ENCODE data around the gene MMP11. TPM values are rescaled to one million over a fixed set of nuclear protein-coding genes. Genes with fewer than 3 reads are reported as not detected.

The MMP11 gene
- total and polyA plus RNA-seq, 2 of the 4 experiments (the other 2 are of a cell fraction) = 2.2 to 6.0 TPM

- WGBS, 2 experiments (ENCODE audit: extremely low coverage in 2 of 2, insufficient read length in 1 of 2) = 82% methylated on average over 2 of the region's 4 CpGs; no CpG with 5 or more reads in 1 of the 2 experiments
Measured at GRCh38 chr22:23789638-23790037, 17.0 kb downstream of the MMP11 start.

More at GRCh38 chr22:23789638-23790037, 17.0 kb downstream of the MMP11 start:
- ATAC-seq (ENCODE audit: low read depth) = no peak
- no peak overlapping the region for H3K18ac ChIP-seq (ENCODE audit: low read depth, low read length)
- H3K56ac ChIP-seq (ENCODE audit: extremely low read depth, insufficient read depth, low read length) = no peak overlapping the region
- ChIA-PET CTCF (interaction anchor here (1.4 kb wide), 1 partner anchor 15 kb away, joined by 4 read pairs; no protein-coding TSS in a partner anchor), POLR2A (ENCODE audit: unreplicated experiment) (interaction anchor here (0.6 kb wide), 1 partner anchor 389 kb away, joined by 3 read pairs; no protein-coding TSS in a partner anchor)
- peaks cover 62% of the 10 kb centered on the region for H4K20me1 ChIP-seq (ENCODE audit: insufficient read depth, low read length)
- no peak overlapping the region for H2AK5ac ChIP-seq (ENCODE audit: low read depth, low read length)
- no peaks in the 10 kb centered on the region for H3K27me3 ChIP-seq (ENCODE audit: control insufficient read depth, insufficient read depth, low read length)
- H4K5ac ChIP-seq (ENCODE audit: low read depth, low read length) = no peak overlapping the region
- intact Hi-C loops (cut with micrococcal nuclease) (no loop called here), in situ Hi-C loops (cut with MboI; ENCODE audit: low sequenced_read_pairs) (no loop called here), dilution Hi-C loops (cut with HindIII; ENCODE audit: low sequenced_read_pairs, unreplicated experiment) (no loop called here)
- peaks cover 44 to 63% of the 10 kb centered on the region in 2 experiments for H3K79me1 ChIP-seq (ENCODE audit: low read depth in 1 of 2, low read length in 2 of 2)
- H2BK5ac ChIP-seq (ENCODE audit: low read depth, low read length, poor library complexity, severe bottlenecking) = no peak overlapping the region
- no peak overlapping the region for H2BK120ac ChIP-seq (ENCODE audit: low read depth, low read length)
- no peak overlapping the region for H2BK15ac ChIP-seq (ENCODE audit: low read depth, low read length)
- H3K27ac ChIP-seq (ENCODE audit: insufficient read depth, low read length) = no peak overlapping the region
- no peak overlapping the region for H3K4me3 ChIP-seq (ENCODE audit: insufficient read depth, low read depth, low read length)
- H2AK9ac ChIP-seq (replicated peaks; ENCODE audit: low read depth, low read length, poor library complexity) = no peak overlapping the region
- no peak overlapping the region for H2BK20ac ChIP-seq (ENCODE audit: low read depth, low read length)
- H4K91ac ChIP-seq (ENCODE audit: insufficient read depth, low read depth, low read length) = no peak overlapping the region
- no peaks in the 10 kb centered on the region for H3K9me3 ChIP-seq (ENCODE audit: control insufficient read depth, insufficient read depth, low read length)
- TF ChIP-seq CHD1 (IDR thresholded peaks at IDR 0.05; ENCODE audit: low read depth, low read length) = no peak
- TF ChIP-seq CTCF (conservative IDR thresholded peaks at IDR 0.05; ENCODE audit: low read depth, low read length) = peak; percentile 26
- no peak overlapping the region for H2AFZ ChIP-seq (replicated peaks; ENCODE audit: low read length, poor library complexity)
- BruUV-seq (replicated peaks) = no TSS peak
- H3K4me2 ChIP-seq (ENCODE audit: low read depth, low read length) = no peak overlapping the region
- no peak overlapping the region for H3K14ac ChIP-seq (replicated peaks; ENCODE audit: low read depth, low read length)
- peaks cover 16% of the 10 kb centered on the region for H3K4me1 ChIP-seq (ENCODE audit: control insufficient read depth, insufficient read depth, low read length)
- no peak overlapping the region for H4K8ac ChIP-seq (ENCODE audit: low read depth in 2 of 2, low read length in 2 of 2)
- DNase-seq = no peak
- no peak overlapping the region for H3K9ac ChIP-seq (ENCODE audit: low read depth, low read length)
- no peak overlapping the region for H3K23ac ChIP-seq (ENCODE audit: low read depth, low read length)
- H3K36me3 ChIP-seq (ENCODE audit: control insufficient read depth, insufficient read depth, low read length) = peaks cover 32% of the 10 kb centered on the region
- H3K9me1 ChIP-seq (ENCODE audit: insufficient read depth, low read length) = peaks cover 17% of the 10 kb centered on the region
- no peak overlapping the region for H3K4ac ChIP-seq (ENCODE audit: low read depth, low read length)

Measured in IMR-90 (cell line).